HepG2 (cell line): ENCODE measurements around the gene SHISA5. TPM values are rescaled to one million over a fixed set of nuclear protein-coding genes. Genes with fewer than 3 reads are reported as not detected.

Experiments used
- AKAP8 ChIP-seq: sonication (generic); formaldehyde crosslinking; IDR thresholded peaks from 2 replicates; pipeline ENCODE4 v1.5.1; 2020; ENCODE audit warnings: mild to moderate bottlenecking, missing genetic modification reagents
- ATF7 ChIP-seq, 2 experiments: fragments of 450-650 bp in 1 of 2; sonication (generic) in 1 of 2; formaldehyde crosslinking in 1 of 2; IDR thresholded peaks; 2 replicates each; pipeline versions ENCODE4 v1.4.0 to v1.6.1; 2016 to 2020; ENCODE audit warnings: antibody characterized with exemption in 1 of 2, mild to moderate bottlenecking in 1 of 2, missing genetic modification reagents in 1 of 2
- CEBPB ChIP-seq: IDR thresholded peaks from 2 replicates; pipeline ENCODE4 v1.6.1; 2011; ENCODE audit warnings: low read depth, low read length, improper control_type of control experiment, borderline replicate concordance
- GMEB1 ChIP-seq: sonication (generic); formaldehyde crosslinking; IDR thresholded peaks from 2 replicates; pipeline ENCODE4 v1.5.1; 2020; ENCODE audit warnings: missing genetic modification reagents, mild to moderate bottlenecking, borderline replicate concordance
- HNRNPH1 ChIP-seq: fragments of 200-400 bp; formaldehyde crosslinking; optimal IDR thresholded peaks from 2 replicates; pipeline ENCODE3; 2017; ENCODE audit warnings: mild to moderate bottlenecking, low read depth, low read length
- HNRNPUL1 ChIP-seq: fragments of 200-400 bp; formaldehyde crosslinking; IDR thresholded peaks from 2 replicates; pipeline ENCODE4 v1.6.1; 2017; ENCODE audit warnings: low read depth, mild to moderate bottlenecking, low read length, moderate library complexity
- HOXA3 ChIP-seq: sonication (generic); formaldehyde crosslinking; IDR thresholded peaks from 2 replicates; pipeline ENCODE4 v1.5.0; 2020; ENCODE audit warnings: missing genetic modification reagents
- HOXA5 ChIP-seq: sonication (generic); formaldehyde crosslinking; IDR thresholded peaks from 2 replicates; pipeline ENCODE4 v1.4.0; 2020; ENCODE audit warnings: missing genetic modification reagents
- KDM5A ChIP-seq: fragments of 200-600 bp; sonication (generic); IDR thresholded peaks from 2 replicates; pipeline ENCODE4 v1.7.0; 2018; ENCODE audit warnings: antibody characterized with exemption, mild to moderate bottlenecking, low read length, borderline replicate concordance
- KLF6 ChIP-seq: IDR thresholded peaks from 2 replicates; pipeline ENCODE4 v1.8.0; 2016; ENCODE audit warnings: missing biosample characterization, missing genetic modification reagents
- SMAD3 ChIP-seq: sonication (generic); formaldehyde crosslinking; IDR thresholded peaks from 2 replicates; pipeline ENCODE4 v1.4.0; 2020; ENCODE audit warnings: missing genetic modification reagents
- SOX5 ChIP-seq: IDR thresholded peaks from 2 replicates; pipeline ENCODE4 v1.6.1; 2016; ENCODE audit warnings: borderline replicate concordance
- TP53 ChIP-seq: sonication (generic); formaldehyde crosslinking; conservative IDR thresholded peaks from 2 replicates; pipeline ENCODE4 v1.4.0; 2020; ENCODE audit warnings: missing genetic modification reagents
- ZBTB1 ChIP-seq: sonication (generic); formaldehyde crosslinking; IDR thresholded peaks from 2 replicates; pipeline ENCODE4 v1.4.0; 2020; ENCODE audit warnings: missing genetic modification reagents, borderline replicate concordance
- ZBTB44 ChIP-seq: sonication (generic); formaldehyde crosslinking; IDR thresholded peaks from 2 replicates; pipeline ENCODE4 v1.4.0; 2020; ENCODE audit warnings: missing genetic modification reagents
- ZFP36L2 ChIP-seq: sonication (generic); formaldehyde crosslinking; IDR thresholded peaks from 2 replicates; pipeline ENCODE4 v1.4.0; 2020; ENCODE audit warnings: missing genetic modification reagents
- ZNF383 ChIP-seq: sonication (generic); formaldehyde crosslinking; IDR thresholded peaks from 2 replicates; pipeline ENCODE4 v1.4.0; 2020; ENCODE audit warnings: missing genetic modification reagents, mild to moderate bottlenecking, borderline replicate concordance
- ZNF414 ChIP-seq: sonication (generic); formaldehyde crosslinking; IDR thresholded peaks from 2 replicates; pipeline ENCODE4 v1.5.0; 2020; ENCODE audit warnings: missing genetic modification reagents
- ZNF441 ChIP-seq: sonication (generic); formaldehyde crosslinking; IDR thresholded peaks from 2 replicates; pipeline ENCODE4 v1.7.0; 2021; ENCODE audit warnings: missing genetic modification reagents, borderline replicate concordance
- ZNF687 ChIP-seq: sonication (generic); formaldehyde crosslinking; IDR thresholded peaks from 2 replicates; pipeline ENCODE4 v1.5.1; 2020; ENCODE audit warnings: mild to moderate bottlenecking, missing genetic modification reagents, moderate library complexity
- ZZZ3 ChIP-seq: sonication (generic); formaldehyde crosslinking; IDR thresholded peaks from 2 replicates; pipeline ENCODE4 v1.4.0; 2020; ENCODE audit warnings: missing genetic modification reagents, mild to moderate bottlenecking, borderline replicate concordance
- polyA plus RNA-seq, 8 experiments: library from polyadenylated mRNA; depleted of rRNA in 3 of 8; stranded (reverse) in 7 of 8; unstranded in 1 of 8; fragments of >200 nt; fragmentation: Illumina TruSeq in 4 of 8; extraction: Trizol in 4 of 8; gene quantifications; 2 replicates each; pipeline versions ENCODE4 v1.2.1 to v1.2.3, GENCODE V29; 2011 to 2016; ENCODE audit warnings: low read depth in 4 of 8, missing spikeins in 1 of 8, mixed read lengths in 1 of 8; ENCODE audit not compliant: insufficient read depth in 1 of 8
- total RNA-seq, 5 experiments: library from RNA; depleted of rRNA; stranded (reverse); fragments of >200 nt; fragmentation: Illumina TruSeq; extraction: Trizol; gene quantifications; 2 replicates each; pipeline ENCODE4 v1.2.3, GENCODE V29; 2016; ENCODE audit warnings: low read depth in 1 of 5

SHISA5 gene
- total and polyA plus RNA-seq, 2 of the 13 experiments (the other 11 are each of a cell fraction or from before 2014, with no cell fraction given) = 75.8 to 91.4 TPM

GRCh38 chr3:48429960-48430707 is 73.8 kb downstream of the SHISA5 start, which contains the start of gene PLXNB1 (continued):
- TF ChIP-seq ZNF383 (CRISPR knock-in tag) (peak; percentile 77; the same call in 1 of the 2 replicates), GMEB1 (CRISPR knock-in tag) (peak; percentile 62), ZNF414 (peak; percentile 96), ZNF687 (peak; percentile 90), SOX5 (CRISPR knock-in tag) (peak; percentile 76), KDM5A (peak; percentile 61; the same call in 1 of the 2 replicates), ZFP36L2 (CRISPR knock-in tag) (no peak), TP53 (CRISPR knock-in tag) (peak; percentile 29; the same call in 1 of the 2 replicates), ATF7 (IDR thresholded peaks at IDR 0.05) (peak; percentile 25; the same call in 1 of the 2 replicates), ATF7 (CRISPR knock-in tag; IDR thresholded peaks at IDR 0.05) (peak; percentile 88), ZNF441 (CRISPR knock-in tag) (peak; percentile 89), HOXA5 (0 out of 2 replicates have a peak, but pooled peaks have one; percentile 80), HNRNPUL1 (no peak), ZZZ3 (CRISPR knock-in tag) (no peak; the same call in 1 of the 2 replicates), HNRNPH1 (peak; percentile 83), ZBTB44 (CRISPR knock-in tag) (no peak), HOXA3 (CRISPR knock-in tag) (peak; percentile 79), AKAP8 (CRISPR knock-in tag) (peak; percentile 24; the same call in 1 of the 2 replicates), ZBTB1 (CRISPR knock-in tag) (0 out of 2 replicates have a peak, but pooled peaks have one; percentile 24), SMAD3 (peak; percentile 73), CEBPB (peak; percentile 98), KLF6 (peak; percentile 89)
